H1 (cell line): ENCODE data around the gene UBXN11. TPM values are rescaled to one million over a fixed set of nuclear protein-coding genes. Genes with fewer than 3 reads are reported as not detected.

ENCODE experiments used
- CTCF ChIA-PET: fragments of 300-600 bp; sonication (Branson Sonifier 250); formaldehyde crosslinking; loops from one replicate; lab custom pipeline; 2021; ENCODE audit not compliant: partially characterized antibody; lab: Charles Lee
- POLR2A ChIA-PET: fragments of 300-600 bp; sonication (Branson Sonifier 250); formaldehyde crosslinking; loops from one replicate; lab custom pipeline; 2021; ENCODE audit warnings: inconsistent platforms; ENCODE audit not compliant: partially characterized antibody; lab: Charles Lee
- DNase-seq, 2 experiments: peaks; one replicate each; pipeline versions ENCODE4 v3.0.0 to v3.0.0-alpha.2; 2010 to 2022; ENCODE audit warnings: low spot score in 2 of 2, low read depth in 1 of 2, mixed read lengths in 1 of 2
- FAIRE-seq: peaks from 2 replicates; lab custom pipeline; 2011; peaks lifted over from hg19 to GRCh38; lab: Jason Lieb, UNC
- H2AFZ ChIP-seq: 2 replicates; pipeline ENCODE4 v1.8.1; 2012; ENCODE audit warnings: low read length, inconsistent platforms
- H2AK5ac ChIP-seq: 2 replicates; pipeline ENCODE4 v1.6.1; 2013; ENCODE audit warnings: low read depth, low read length
- H2BK120ac ChIP-seq: replicated peaks from 2 replicates; pipeline ENCODE3; 2013; ENCODE audit warnings: low read depth, low read length, inconsistent platforms
- H2BK12ac ChIP-seq: 2 replicates; pipeline ENCODE4 v1.6.1; 2013; ENCODE audit warnings: low read depth, low read length
- H2BK15ac ChIP-seq: 2 replicates; pipeline ENCODE4 v1.6.1; 2013; ENCODE audit warnings: low read length
- H2BK20ac ChIP-seq: 2 replicates; pipeline ENCODE4 v1.6.1; 2013; ENCODE audit warnings: low read length
- H2BK5ac ChIP-seq: 2 replicates; pipeline ENCODE4 v1.6.1; 2013; ENCODE audit warnings: low read depth, low read length
- H3K14ac ChIP-seq: 2 replicates; pipeline ENCODE4 v1.6.1; 2013; ENCODE audit warnings: inconsistent platforms; ENCODE audit not compliant: insufficient read length
- H3K18ac ChIP-seq: 2 replicates; pipeline ENCODE4 v1.6.1; 2013; ENCODE audit warnings: low read length; ENCODE audit errors: extremely low read depth
- H3K23ac ChIP-seq: 2 replicates; pipeline ENCODE4 v1.6.1; 2013; ENCODE audit warnings: inconsistent platforms; ENCODE audit not compliant: insufficient read length
- H3K23me2 ChIP-seq: 2 replicates; pipeline ENCODE4 v1.6.1; 2013; ENCODE audit warnings: low read depth, low read length
- H3K27ac ChIP-seq: 2 replicates; pipeline ENCODE4 v1.6.1; 2011; ENCODE audit warnings: low read depth, low read length, inconsistent platforms
- H3K27me3 ChIP-seq, 4 experiments: replicated peaks in 1 of 4; 1 replicate in 1 of 4; 2 replicates in 3 of 4; pipeline versions ENCODE4 v1.6.1 to v1.8.1; 2011 to 2013; ENCODE audit warnings: low read length in 3 of 4, mild to moderate bottlenecking in 3 of 4, inconsistent platforms in 2 of 4, mixed read lengths in 2 of 4, moderate library complexity in 1 of 4; ENCODE audit not compliant: control insufficient read depth in 3 of 4, insufficient read depth in 3 of 4; ENCODE audit errors: extremely low read depth in 1 of 4
- H3K36me3 ChIP-seq, 4 experiments: 2 replicates each; pipeline versions ENCODE4 v1.6.1 to v1.8.1; 2011 to 2013; ENCODE audit warnings: mild to moderate bottlenecking in 4 of 4, low read length in 3 of 4, moderate library complexity in 2 of 4, control low read depth in 1 of 4, inconsistent platforms in 1 of 4; ENCODE audit not compliant: insufficient read depth in 4 of 4, control insufficient read depth in 2 of 4
- H3K4ac ChIP-seq: replicated peaks from 2 replicates; pipeline ENCODE3; 2013; ENCODE audit warnings: low read length, low read depth, mixed read lengths, inconsistent platforms; ENCODE audit not compliant: insufficient read length
- H3K4me1 ChIP-seq, 4 experiments: replicated peaks in 1 of 4; 1 replicate in 1 of 4; 2 replicates in 3 of 4; pipeline versions ENCODE4 v1.6.1 to v1.8.1; 2011 to 2013; ENCODE audit warnings: low read length in 3 of 4, inconsistent platforms in 2 of 4, mixed read lengths in 1 of 4; ENCODE audit not compliant: insufficient read depth in 4 of 4, control insufficient read depth in 3 of 4
- H3K4me2 ChIP-seq, 2 experiments: 2 replicates each; pipeline versions ENCODE4 v1.6.1 to v1.8.1; 2011 to 2013; ENCODE audit warnings: low read depth in 2 of 2, low read length in 2 of 2, control low read depth in 1 of 2, inconsistent platforms in 1 of 2, mild to moderate bottlenecking in 1 of 2; ENCODE audit not compliant: insufficient read depth in 1 of 2
- H3K4me3 ChIP-seq, 4 experiments: fragments of 200-600, 300-600 bp in 1 of 4; sonication (generic), shearing (Covaris generic), sonication (Bioruptor Twin) in 1 of 4; 2 replicates each; pipeline versions ENCODE4 v1.5.1 to v1.8.1; 2011 to 2016; ENCODE audit warnings: low read length in 4 of 4, low read depth in 3 of 4, control low read depth in 2 of 4, inconsistent platforms in 2 of 4, mild to moderate bottlenecking in 2 of 4, mixed read lengths in 1 of 4, moderate library complexity in 1 of 4; ENCODE audit not compliant: insufficient read depth in 2 of 4; ENCODE audit errors: extremely low read depth in 1 of 4
- H3K56ac ChIP-seq: replicated peaks from 2 replicates; pipeline ENCODE3; 2013; ENCODE audit warnings: low read depth, mild to moderate bottlenecking, mixed read lengths, low read length, inconsistent platforms; ENCODE audit not compliant: insufficient read length
- H3K79me1 ChIP-seq: 2 replicates; pipeline ENCODE4 v1.6.1; 2013; ENCODE audit warnings: low read depth, low read length, control low read depth
- H3K79me2 ChIP-seq, 2 experiments: 2 replicates each; pipeline versions ENCODE4 v1.6.1 to v1.8.1; 2012 to 2013; ENCODE audit warnings: low read length in 2 of 2, mild to moderate bottlenecking in 2 of 2, inconsistent platforms in 1 of 2; ENCODE audit not compliant: insufficient read depth in 2 of 2, control insufficient read depth in 1 of 2
- H3K9ac ChIP-seq, 4 experiments: replicated peaks in 1 of 4; 1 replicate in 1 of 4; 2 replicates in 3 of 4; pipeline versions ENCODE4 v1.6.1 to v1.8.1; 2011 to 2013; ENCODE audit warnings: low read depth in 3 of 4, low read length in 3 of 4, control low read depth in 2 of 4, mild to moderate bottlenecking in 2 of 4, moderate library complexity in 2 of 4, inconsistent platforms in 1 of 4; ENCODE audit errors: extremely low read depth in 1 of 4
- H3K9me3 ChIP-seq, 2 experiments: 2 replicates each; pipeline versions ENCODE4 v1.6.1 to v1.8.1; 2012 to 2013; ENCODE audit warnings: mild to moderate bottlenecking in 2 of 2, moderate library complexity in 2 of 2, control low read depth in 1 of 2, inconsistent platforms in 1 of 2, low read depth in 1 of 2, low read length in 1 of 2, mixed read lengths in 1 of 2; ENCODE audit not compliant: insufficient read depth in 2 of 2
- H4K20me1 ChIP-seq, 2 experiments: replicated peaks in 1 of 2; 2 replicates each; pipeline versions ENCODE3 to v1.8.1; 2011 to 2013; ENCODE audit warnings: inconsistent platforms in 2 of 2, low read length in 2 of 2, mild to moderate bottlenecking in 1 of 2; ENCODE audit not compliant: insufficient read depth in 2 of 2, control insufficient read depth in 1 of 2
- H4K5ac ChIP-seq: 2 replicates; pipeline ENCODE4 v1.6.1; 2013; ENCODE audit warnings: low read length, low read depth, mixed read lengths, inconsistent platforms; ENCODE audit not compliant: insufficient read length
- H4K8ac ChIP-seq: 2 replicates; pipeline ENCODE4 v1.8.0; 2013; ENCODE audit warnings: mild to moderate bottlenecking, moderate library complexity, low read length, inconsistent platforms; ENCODE audit not compliant: insufficient read depth; ENCODE audit errors: extremely low read depth
- H4K91ac ChIP-seq: replicated peaks from 2 replicates; pipeline ENCODE3; 2013; ENCODE audit warnings: low read length, mixed read lengths, inconsistent platforms; ENCODE audit not compliant: insufficient read length
- FOSL1 ChIP-seq: IDR thresholded peaks from 2 replicates; pipeline ENCODE4 v1.6.1; 2011; ENCODE audit warnings: mild to moderate bottlenecking, low read depth, low read length, moderate library complexity; ENCODE audit not compliant: insufficient read depth
- RFX5 ChIP-seq: IDR thresholded peaks from 2 replicates; pipeline ENCODE4 v1.6.1; 2011; ENCODE audit warnings: low read depth, low read length, improper control_type of control experiment, borderline replicate concordance
- SIRT6 ChIP-seq: IDR thresholded peaks from one replicate; pipeline ENCODE4 v1.7.1; 2012; ENCODE audit warnings: low read length, inconsistent platforms
- SP1 ChIP-seq: IDR thresholded peaks from 2 replicates; pipeline ENCODE4 v1.6.1; 2011; ENCODE audit warnings: low read depth, low read length
- TAF1 ChIP-seq: IDR thresholded peaks from 2 replicates; pipeline ENCODE4 v1.6.1; 2011; ENCODE audit warnings: mild to moderate bottlenecking, low read depth, low read length
- WGBS, 2 experiments: shearing (Covaris generic) in 1 of 2; methylation state at CpG; one replicate each; pipeline versions ENCODE4 v1.1.6 to v1.1.7; 2013 to 2015; ENCODE audit warnings: low lambda C conversion rate in 2 of 2, mixed read lengths in 2 of 2, inconsistent platforms in 1 of 2, low coverage in 1 of 2, missing lambda C conversion rate in 1 of 2; ENCODE audit not compliant: insufficient replicate concordance in 2 of 2, insufficient coverage in 1 of 2, insufficient read length in 1 of 2; ENCODE audit errors: extremely low coverage in 1 of 2, missing lambda C conversion rate in 1 of 2; 5-methylcytosine and 5-hydroxymethylcytosine counted together
- polyA plus RNA-seq, 7 experiments: library from polyadenylated mRNA; depleted of rRNA in 3 of 7; stranded (reverse) in 5 of 7; unstranded in 2 of 7; fragments of >200 nt in 5 of 7; fragments of 200-250 nt in 2 of 7; gene quantifications; 1 replicate in 5 of 7; 2 replicates in 1 of 7; 4 replicates in 1 of 7; pipeline versions ENCODE4 v1.2.1 to v1.2.3, GENCODE V29; 2011 to 2013; ENCODE audit warnings: missing spikeins in 2 of 7, mixed read lengths in 2 of 7
- total RNA-seq: library from RNA; stranded (reverse); fragmentation: NEBNext Ultra II Directional; extraction: Animal tissue kit (Norgen Biotek cat#: 25700); gene quantifications from 2 replicates; pipeline ENCODE4 v1.2.1, GENCODE V29; 2021

Gene UBXN11
- total and polyA plus RNA-seq, 2 of the 8 experiments (the other 6 are each of a cell fraction or from before 2014, with no cell fraction given) = 6.3 to 10.4 TPM

DNA sequence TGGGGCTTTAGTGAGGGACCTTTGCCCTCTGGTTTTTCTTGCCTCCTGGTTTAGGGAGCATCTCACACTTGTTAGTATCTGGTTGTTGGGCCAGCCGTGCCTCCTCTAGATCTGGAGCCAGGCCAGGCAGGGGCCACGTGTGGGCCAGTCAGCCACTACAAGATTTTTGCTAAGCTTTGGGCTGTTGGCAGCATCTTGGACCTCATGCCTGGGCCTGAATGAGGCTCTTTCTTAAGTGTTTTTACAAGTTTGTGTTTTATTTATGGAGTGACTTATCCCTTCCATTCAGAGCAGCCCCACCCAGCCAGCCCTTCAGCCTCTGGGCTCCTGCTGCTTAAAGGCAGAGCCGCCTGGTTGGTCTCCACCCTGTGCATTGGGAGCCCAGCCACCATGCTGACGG, 28.1 kb downstream of the UBXN11 start:
- Histone ChIP-seq H3K14ac (no peak overlapping the region), H3K79me1 (no peaks in the 10 kb centered on the region), H4K91ac (no peak overlapping the region), H3K4me3 (no peak overlapping the region), H2AFZ (no peak overlapping the region), H3K4ac (no peak overlapping the region), H3K9me3 (no peaks in the 10 kb centered on the region), H3K36me3 (peaks cover 21 to 34% (median 31%) of the 10 kb centered on the region in 4 experiments), H3K4me2 (no peak overlapping the region; a peak in 1 of 4 replicates), H4K5ac (no peak overlapping the region), H3K18ac (no peak overlapping the region), H3K9ac (no peak overlapping the region), H3K27me3 (no peaks in the 10 kb centered on the region), H2BK20ac (no peak overlapping the region), H2BK5ac (no peak overlapping the region), H2AK5ac (no peak overlapping the region), H2BK12ac (no peak overlapping the region), H2BK15ac (no peak overlapping the region), H3K23ac (no peak overlapping the region), H3K56ac (no peak overlapping the region), H3K23me2 (peaks cover 9% of the 10 kb centered on the region; the same call in 1 of the 2 replicates), H2BK120ac (no peak overlapping the region), H3K27ac (no peak overlapping the region), H3K4me1 (peaks cover 10 to 34% (median 21%) of the 10 kb centered on the region in 4 experiments), H3K79me2 (peaks cover 0 to 5% of the 10 kb centered on the region in 2 experiments; a peak in 1 of 4 replicates), H4K8ac (no peak overlapping the region), H4K20me1 (peaks cover 6 to 17% of the 10 kb centered on the region in 2 experiments)
- POLR2A ChIA-PET = no interaction called here
- DNase-seq (no peak), FAIRE-seq (no peak)
- CTCF ChIA-PET = interaction anchor here (0.9 to 39.7 kb wide), 7 partner anchors 7 to 112 kb away, joined by 3 to 1530 read pairs (median 6); partner anchors contain the start of genes CATSPER4, CD52 and UBXN11
- 87% methylated on average over 4 of the region's 4 CpGs; no CpG with 5 or more reads in 1 of the 2 experiments for WGBS, 2 experiments
- no peak for TF ChIP-seq RFX5
- no peak for TF ChIP-seq TAF1
- no peak for TF ChIP-seq FOSL1
- TF ChIP-seq SIRT6 = no peak
- no peak for TF ChIP-seq SP1
